ENCODE results near the gene PKIG. TPM values are rescaled to one million over a fixed set of nuclear protein-coding genes. Genes with fewer than 3 reads are reported as not detected.

PKIG gene
- polyA plus RNA-seq, 1 donor from 2014 or later: 174 TPM

GRCh38 chr20:44615876-44616603, 33.7 kb downstream of the PKIG start:
- Histone ChIP-seq H3K9ac (ENCODE audit: low read length) (no peak overlapping the region), H3K27ac (ENCODE audit: low read length) (no peak overlapping the region), H3K4me3 (ENCODE audit: low read length) (no peak overlapping the region), H3K79me2 (replicated peaks; ENCODE audit: insufficient read depth, low read length) (no peaks in the 10 kb centered on the region), H3K4me2 (ENCODE audit: low read length) (no peak overlapping the region), H3F3A (ENCODE audit: insufficient read depth, low read length, poor library complexity, severe bottlenecking) (no peaks in the 10 kb centered on the region), H3K27me3 (ENCODE audit: insufficient read depth, low read depth, low read length) (no peaks in the 10 kb centered on the region), H3K36me3 (ENCODE audit: insufficient read depth, low read length) (peaks cover 5% of the 10 kb centered on the region), H3K9me3 (ENCODE audit: low read length) (no peaks in the 10 kb centered on the region), H4K20me1 (ENCODE audit: insufficient read depth) (no peaks in the 10 kb centered on the region), H3K9me2 (ENCODE audit: insufficient read depth, low read length) (no peaks in the 10 kb centered on the region), H2AFZ (ENCODE audit: low read depth, low read length) (no peak overlapping the region)
- no peak for TF ChIP-seq CTCF (IDR thresholded peaks at IDR 0.05; ENCODE audit: poor library complexity, severe bottlenecking)
- TF ChIP-seq MXI1 (conservative IDR thresholded peaks at IDR 0.05; ENCODE audit: poor library complexity, severe bottlenecking): no peak
- TF ChIP-seq TAF1 (IDR thresholded peaks at IDR 0.05; ENCODE audit: low read depth): no peak
- no peak for TF ChIP-seq REST (IDR thresholded peaks at IDR 0.05; ENCODE audit: borderline replicate concordance)
- TF ChIP-seq EZH2 (IDR thresholded peaks at IDR 0.05; ENCODE audit: borderline replicate concordance, insufficient read depth, low read length, poor library complexity, severe bottlenecking): no peak
- no peak for TF ChIP-seq RAD21 (conservative IDR thresholded peaks at IDR 0.05)

GRCh38 chr20:44616604-44616964, 34.2 kb downstream of the PKIG start:
- Histone ChIP-seq H3K4me3 (ENCODE audit: low read length) (no peak overlapping the region), H3K9me2 (ENCODE audit: insufficient read depth, low read length) (no peaks in the 10 kb centered on the region), H3K9ac (ENCODE audit: low read length) (no peak overlapping the region), H3K4me2 (ENCODE audit: low read length) (no peak overlapping the region), H3K9me3 (ENCODE audit: low read length) (no peaks in the 10 kb centered on the region), H3K27me3 (ENCODE audit: insufficient read depth, low read depth, low read length) (no peaks in the 10 kb centered on the region), H3K36me3 (ENCODE audit: insufficient read depth, low read length) (peaks cover 5% of the 10 kb centered on the region), H2AFZ (ENCODE audit: low read depth, low read length) (no peak overlapping the region), H3K27ac (ENCODE audit: low read length) (no peak overlapping the region), H3F3A (ENCODE audit: insufficient read depth, low read length, poor library complexity, severe bottlenecking) (no peaks in the 10 kb centered on the region), H4K20me1 (ENCODE audit: insufficient read depth) (no peaks in the 10 kb centered on the region), H3K79me2 (replicated peaks; ENCODE audit: insufficient read depth, low read length) (no peaks in the 10 kb centered on the region)
- no peak for TF ChIP-seq TAF1 (IDR thresholded peaks at IDR 0.05; ENCODE audit: low read depth)
- TF ChIP-seq REST (IDR thresholded peaks at IDR 0.05; ENCODE audit: borderline replicate concordance): no peak
- TF ChIP-seq EP300 (conservative IDR thresholded peaks at IDR 0.05; ENCODE audit: poor library complexity, severe bottlenecking): no peak
- no peak for TF ChIP-seq MXI1 (conservative IDR thresholded peaks at IDR 0.05; ENCODE audit: poor library complexity, severe bottlenecking)
- no peak for TF ChIP-seq RAD21 (conservative IDR thresholded peaks at IDR 0.05)
- no peak for TF ChIP-seq SMC3 (conservative IDR thresholded peaks at IDR 0.05; ENCODE audit: poor library complexity)
- no peak for TF ChIP-seq POLR2AphosphoS5 (IDR thresholded peaks at IDR 0.05)
- no peak for TF ChIP-seq CTCF (IDR thresholded peaks at IDR 0.05; ENCODE audit: poor library complexity, severe bottlenecking)
- no peak for TF ChIP-seq EZH2 (IDR thresholded peaks at IDR 0.05; ENCODE audit: borderline replicate concordance, insufficient read depth, low read length, poor library complexity, severe bottlenecking)

Data from neural cell (in vitro differentiated cells).